Measurements from ENCODE around the gene SDR9C7.
"Not testable (repeated sequence)": the region's sequence is repeated elsewhere in the genome, so short reads cannot be mapped to it uniquely, and the experiment has no call there.

SDR9C7 gene

DNA sequence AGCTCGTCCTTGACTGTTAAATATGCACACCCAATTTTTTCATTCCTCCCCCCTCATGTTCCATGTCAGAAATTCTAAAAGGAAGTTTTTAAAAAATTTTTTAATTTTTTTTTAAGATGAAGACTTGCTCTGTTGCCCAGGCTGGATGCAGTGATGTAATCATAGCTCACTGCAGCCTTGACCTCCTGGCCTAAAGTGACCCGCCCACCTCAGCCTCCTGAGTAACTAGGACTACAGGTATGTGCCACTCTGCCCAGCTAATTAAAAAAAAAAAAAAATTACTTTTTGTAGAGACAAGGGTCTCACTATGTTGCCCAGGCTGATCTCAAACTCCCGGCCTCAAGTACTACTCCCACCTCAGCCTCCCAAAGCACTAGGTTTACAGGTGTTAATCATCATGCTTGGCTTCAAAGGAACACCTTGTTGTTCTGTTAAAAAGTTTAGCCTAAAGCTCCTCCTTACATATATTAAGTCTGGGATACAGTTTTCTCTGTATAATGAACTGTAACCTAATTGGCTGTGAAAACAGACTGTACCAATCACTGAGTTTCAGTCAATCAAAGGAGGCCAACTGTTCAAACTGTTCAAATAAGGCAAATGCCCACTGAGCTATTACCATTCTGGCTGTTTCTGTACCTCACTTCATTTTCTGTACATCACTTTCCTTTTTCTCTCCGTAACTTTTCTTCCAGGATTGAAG lies 17.8 kb downstream of the SDR9C7 start:
- DNase-seq (ENCODE audit: low read depth): no peak

DNA sequence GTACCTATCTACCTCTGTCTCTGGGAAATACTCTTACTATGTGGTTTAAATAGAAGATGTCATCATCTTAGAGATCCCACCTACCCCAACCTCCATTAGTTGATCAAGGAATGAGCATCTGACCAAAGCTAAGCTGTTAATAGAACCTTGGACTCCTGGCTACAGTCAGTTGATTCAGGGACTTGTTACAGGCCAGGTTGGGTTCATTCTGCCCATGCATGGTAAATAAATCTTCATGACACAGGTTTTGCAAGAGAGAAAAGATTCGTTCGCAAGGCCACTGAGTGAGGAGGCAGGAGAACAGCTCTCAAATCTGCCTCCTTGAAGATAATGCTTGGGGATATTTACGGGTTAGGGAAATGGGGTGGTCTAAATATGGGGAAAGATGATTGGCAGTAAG lies 19.5 kb downstream of the SDR9C7 start:
- no peak for DNase-seq (ENCODE audit: low read depth)

DNA sequence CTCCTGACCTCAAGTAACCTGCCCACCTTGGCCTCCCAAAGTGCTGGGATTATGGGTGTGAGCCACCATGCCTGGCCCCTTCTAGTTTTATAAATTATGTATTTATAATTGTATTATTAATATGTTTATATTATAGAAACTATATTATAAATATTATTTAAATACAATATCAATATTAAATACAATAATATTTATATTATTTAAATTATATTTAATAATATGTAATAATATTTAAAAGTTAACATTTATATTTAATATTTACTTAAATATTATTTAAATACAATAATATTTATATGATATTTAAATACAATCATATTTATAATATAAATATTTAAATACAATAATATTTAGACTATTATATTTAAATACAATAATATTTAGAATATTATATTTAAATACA lies 20.0 kb downstream of the SDR9C7 start:
- DNase-seq (ENCODE audit: low read depth): no peak

GRCh38 chr12:56909403-56909802 lies 24.8 kb downstream of the SDR9C7 start:
- DNase-seq (ENCODE audit: low read depth): not testable (repeated sequence)

DNA sequence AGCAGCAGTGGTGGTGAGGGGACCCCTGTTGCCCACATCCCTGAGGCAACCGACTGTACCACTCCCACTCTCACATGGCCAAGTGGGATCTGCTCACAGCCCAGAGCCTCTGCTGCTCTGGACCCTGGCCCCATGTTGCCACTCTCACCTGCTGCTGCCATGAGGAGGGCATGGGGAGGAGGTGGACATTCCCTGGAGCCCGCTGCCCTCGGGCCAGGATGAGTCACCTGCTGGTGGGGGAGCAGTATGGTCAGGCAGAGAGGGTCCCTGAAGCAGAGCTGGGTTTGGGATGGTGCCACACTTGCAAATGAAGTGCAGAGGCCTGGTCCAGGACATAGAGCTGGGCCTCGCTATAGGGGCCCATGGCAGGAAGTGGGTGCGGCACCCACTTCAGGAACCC lies 26.1 kb downstream of the SDR9C7 start:
- DNase-seq (ENCODE audit: low read depth): no peak

GRCh38 chr12:56905852-56906251 lies 28.4 kb downstream of the SDR9C7 start:
- DNase-seq (ENCODE audit: low read depth): no peak

DNA sequence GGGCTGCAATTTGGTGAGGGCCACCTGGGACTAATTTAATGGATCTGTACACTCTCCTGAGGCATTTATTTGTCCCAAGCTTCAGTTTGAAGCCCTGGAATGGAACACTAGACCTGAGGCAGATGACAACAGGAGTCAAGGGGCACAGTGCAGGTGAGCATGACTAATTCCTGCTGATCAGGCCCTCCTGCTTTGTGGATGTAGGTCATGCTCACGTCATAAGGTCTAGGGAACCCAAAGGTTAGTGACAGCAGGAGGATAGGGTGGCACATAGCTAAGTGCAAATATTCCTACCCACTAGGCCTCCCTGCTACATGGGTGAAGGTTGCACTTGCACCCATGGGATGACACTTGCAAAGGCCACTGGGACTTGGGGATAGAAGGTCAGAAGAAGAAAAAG lies 30.8 kb downstream of the SDR9C7 start:
- no peak for DNase-seq (ENCODE audit: low read depth)

DNA sequence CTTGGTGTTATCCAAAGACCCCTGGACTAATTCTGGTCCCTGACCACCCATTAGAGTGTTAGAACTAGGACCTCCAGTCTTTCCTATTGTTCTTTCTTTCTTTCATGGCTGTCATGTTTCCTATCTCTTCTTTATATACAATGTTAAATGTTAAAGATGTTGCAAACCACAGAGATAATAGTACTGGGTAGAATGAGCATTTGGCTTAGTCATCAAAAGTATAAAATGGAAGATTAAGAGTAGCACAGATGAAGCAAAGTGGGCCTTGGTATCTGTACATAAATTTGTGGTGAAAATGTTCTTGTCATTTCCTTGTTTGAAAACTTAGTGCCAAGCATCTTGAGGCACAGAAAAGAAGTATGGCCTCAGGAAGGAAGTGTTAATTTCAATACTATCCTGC lies 32.9 kb downstream of the SDR9C7 start:
- DNase-seq (ENCODE audit: low read depth): not testable (repeated sequence)

DNA sequence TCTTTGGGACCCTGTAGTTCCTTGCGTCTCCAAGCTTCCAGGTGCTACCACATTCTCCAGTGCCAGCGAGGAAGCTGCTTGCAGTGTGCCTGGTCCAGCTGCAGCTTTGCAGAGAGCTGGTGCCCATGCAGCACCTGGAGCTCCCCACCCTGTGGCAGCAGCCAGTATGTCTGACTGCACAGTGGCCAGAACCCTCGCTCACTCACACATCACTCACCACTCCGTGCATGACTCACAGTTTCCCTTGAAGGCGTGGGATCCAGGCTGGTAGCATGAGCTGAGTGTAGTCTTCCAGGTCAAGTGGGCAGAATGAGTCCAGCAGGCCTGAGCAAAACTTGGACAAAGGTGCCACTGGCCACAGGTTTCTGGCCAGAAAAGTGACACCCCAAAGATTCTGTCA lies 33.6 kb downstream of the SDR9C7 start:
- DNase-seq (ENCODE audit: low read depth): no peak

GRCh38 chr12:56898938-56899337 lies 35.3 kb downstream of the SDR9C7 start:
- no peak for DNase-seq (ENCODE audit: low read depth)

GRCh38 chr12:56897844-56898361 lies 36.3 kb downstream of the SDR9C7 start:
- no peak for DNase-seq (ENCODE audit: low read depth)

DNA sequence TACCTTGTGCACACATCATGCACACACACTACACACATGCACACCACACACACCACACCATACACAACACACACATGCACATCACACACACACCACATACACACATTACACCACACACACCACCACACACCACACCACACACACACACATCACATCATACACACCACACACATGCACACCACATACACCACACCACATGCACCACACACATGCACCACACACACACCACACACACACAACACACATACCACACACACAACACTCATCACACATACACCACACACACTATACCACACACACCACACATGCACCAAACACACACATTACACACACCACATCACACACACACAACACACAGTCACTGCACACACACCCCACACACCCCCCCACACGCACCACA lies 38.1 kb downstream of the SDR9C7 start:
- no peak for DNase-seq (ENCODE audit: low read depth)

DNA sequence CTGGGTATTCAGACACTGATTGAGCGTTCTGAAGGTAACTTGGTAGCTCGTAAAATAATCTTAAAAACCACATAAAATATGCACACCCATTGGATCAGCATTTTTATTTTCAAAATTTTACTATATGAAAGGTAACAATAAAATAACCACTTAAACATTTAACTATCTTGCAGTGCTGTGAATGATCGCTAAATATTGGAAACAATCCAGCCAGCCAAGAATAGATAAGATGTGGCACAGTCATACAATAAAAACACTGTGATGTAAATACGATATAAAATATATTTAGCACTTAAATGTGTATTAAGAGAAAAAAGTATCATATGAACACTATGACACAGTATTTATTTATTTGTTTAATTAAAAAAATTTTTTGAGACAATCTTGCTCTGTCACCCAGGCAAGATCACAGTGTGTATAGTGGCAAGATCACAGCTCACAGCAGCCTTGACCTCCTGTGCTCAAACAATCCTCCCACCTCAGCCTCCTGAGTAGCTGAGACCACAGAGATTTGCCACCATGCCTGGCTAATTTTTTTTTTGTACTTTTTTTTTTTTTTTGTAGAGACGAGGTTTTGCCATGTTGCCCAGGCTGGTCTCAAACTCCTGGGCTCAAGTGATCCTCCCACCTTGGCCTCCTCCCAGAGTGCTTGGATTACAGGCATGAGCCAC lies 39.4 kb downstream of the SDR9C7 start:
- no peak for DNase-seq (ENCODE audit: low read depth)

GRCh38 chr12:56891885-56892284 lies 42.3 kb downstream of the SDR9C7 start:
- not testable (repeated sequence) for DNase-seq (ENCODE audit: low read depth)

- no peak for DNase-seq (ENCODE audit: low read depth)
These were observed 47.9 kb downstream of the SDR9C7 start for GRCh38 chr12:56886319-56886718.

- DNase-seq (ENCODE audit: low read depth): no peak
These were observed 48.9 kb downstream of the SDR9C7 start for GRCh38 chr12:56885316-56885715.

DNA sequence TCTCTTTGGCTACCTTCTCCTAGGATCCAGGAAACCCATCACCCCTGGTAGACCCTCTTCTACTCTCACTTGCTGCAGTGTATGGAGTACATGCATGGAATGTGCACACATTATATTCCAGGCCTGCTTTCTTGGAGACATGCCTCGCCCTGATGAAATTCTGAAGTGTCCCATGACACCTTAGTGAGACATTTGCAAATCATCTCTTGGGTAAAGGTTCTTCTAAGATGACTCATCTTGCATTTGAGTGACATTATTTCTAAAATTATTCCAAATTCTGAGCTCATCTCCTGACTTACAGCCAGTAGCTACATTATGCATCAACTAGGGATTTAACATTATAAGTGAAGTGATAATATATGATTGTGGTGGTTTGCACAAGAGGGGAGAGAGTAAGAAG lies 49.8 kb downstream of the SDR9C7 start:
- DNase-seq (ENCODE audit: low read depth): no peak

GRCh38 chr12:56882407-56882806 lies 51.8 kb downstream of the SDR9C7 start:
- DNase-seq (ENCODE audit: low read depth): not testable (repeated sequence)

DNA sequence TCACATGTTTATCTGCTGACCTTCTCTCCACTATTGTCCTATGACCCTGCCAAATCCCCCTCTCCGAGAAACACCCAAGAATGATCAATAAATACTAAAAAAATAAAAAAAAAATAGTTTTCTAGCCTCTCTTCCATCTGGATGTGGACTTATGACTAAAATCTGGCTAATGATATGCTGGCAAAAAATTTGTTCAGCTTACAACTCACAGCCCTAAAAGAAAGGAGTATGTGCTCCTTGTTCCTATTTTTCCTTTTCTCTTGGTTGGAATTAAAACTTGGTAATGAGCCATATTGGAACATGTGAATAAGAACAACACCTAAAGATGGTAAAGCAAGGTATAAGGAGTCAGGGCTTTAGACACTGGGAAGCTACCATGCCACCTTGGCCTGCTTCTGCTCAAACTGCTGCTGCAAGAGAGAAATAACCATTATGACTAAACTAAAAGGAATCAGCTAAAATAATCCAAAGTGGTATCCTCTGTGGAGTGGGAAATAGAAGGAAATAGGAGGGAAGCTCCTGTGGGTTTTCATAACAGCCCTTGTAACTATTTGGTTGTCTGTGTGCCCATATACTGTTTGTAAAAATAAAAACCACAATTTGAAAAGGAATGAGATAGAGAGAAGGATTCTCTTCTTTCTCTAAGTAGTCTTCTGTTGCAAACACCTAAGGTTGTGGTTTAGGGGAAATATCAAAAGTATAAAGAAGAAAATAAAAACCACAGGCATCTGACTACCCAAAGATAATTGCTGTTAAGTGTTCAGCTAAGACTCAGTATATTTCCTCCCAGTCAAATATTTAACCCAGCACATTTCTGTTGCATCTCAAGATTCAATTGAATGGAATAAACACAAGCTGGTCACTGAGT lies 53.8 kb downstream of the SDR9C7 start:
- DNase-seq (ENCODE audit: low read depth): no peak

GRCh38 chr12:56879240-56880124 lies 54.7 kb downstream of the SDR9C7 start:
- DNase-seq (ENCODE audit: low read depth): not testable (repeated sequence)

GRCh38 chr12:56878010-56878339 lies 56.2 kb downstream of the SDR9C7 start:
- DNase-seq (ENCODE audit: low read depth): no peak

Data from T follicular helper cell (primary cell).